HG03439 (cell line): Measurements from ENCODE around the gene PVALB.
A peak's percentile ranks its signal among the peaks of the same experiment; 100 is the strongest.

Experiments
- ATAC-seq: cut with Tn5 transposase; IDR thresholded peaks from one replicate; pipeline ENCODE4 v1.9.1; 2021; ENCODE audit warnings: mild to moderate bottlenecking, moderate library complexity; ENCODE audit not compliant: unreplicated experiment

The PVALB gene

DNA sequence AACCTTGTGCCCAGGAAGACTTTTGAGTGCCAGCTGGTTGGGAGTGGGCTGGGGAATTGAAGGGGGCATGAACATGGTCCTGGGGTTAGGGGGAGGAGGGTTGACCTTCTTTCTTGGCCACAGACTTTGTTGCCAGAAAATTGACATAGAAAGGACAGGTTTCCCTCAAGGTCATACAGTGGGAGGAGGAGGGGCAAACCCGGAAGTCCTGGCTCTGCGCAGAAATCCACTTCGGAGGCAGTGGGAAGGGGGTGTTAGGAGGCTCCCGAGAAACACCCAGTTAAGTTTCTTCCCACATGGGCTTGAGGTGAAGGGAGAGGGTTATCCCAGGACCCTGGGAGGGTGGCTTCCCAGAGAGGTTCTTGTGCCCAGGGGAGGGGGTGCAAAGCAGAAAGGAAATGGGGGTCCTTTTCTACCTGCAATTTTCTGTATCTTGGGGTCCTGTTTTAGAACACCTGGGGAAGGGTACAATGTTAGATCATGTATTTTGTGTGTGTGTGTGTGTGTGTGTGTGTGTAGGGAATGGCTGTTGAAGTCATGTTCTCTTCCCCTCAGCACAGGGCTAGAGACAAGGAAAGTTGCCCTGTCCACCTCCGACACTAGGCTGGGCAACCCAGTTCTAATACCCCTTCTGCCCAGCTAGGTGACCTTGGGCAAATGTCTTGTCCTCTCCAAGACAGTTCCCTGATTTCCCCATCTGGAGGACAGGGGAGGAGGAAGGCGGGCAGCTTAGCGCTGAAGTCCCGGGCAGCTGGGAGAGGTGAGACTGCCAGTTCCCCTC lies 1.1 kb downstream of the PVALB start:
- ATAC-seq = no peak

DNA sequence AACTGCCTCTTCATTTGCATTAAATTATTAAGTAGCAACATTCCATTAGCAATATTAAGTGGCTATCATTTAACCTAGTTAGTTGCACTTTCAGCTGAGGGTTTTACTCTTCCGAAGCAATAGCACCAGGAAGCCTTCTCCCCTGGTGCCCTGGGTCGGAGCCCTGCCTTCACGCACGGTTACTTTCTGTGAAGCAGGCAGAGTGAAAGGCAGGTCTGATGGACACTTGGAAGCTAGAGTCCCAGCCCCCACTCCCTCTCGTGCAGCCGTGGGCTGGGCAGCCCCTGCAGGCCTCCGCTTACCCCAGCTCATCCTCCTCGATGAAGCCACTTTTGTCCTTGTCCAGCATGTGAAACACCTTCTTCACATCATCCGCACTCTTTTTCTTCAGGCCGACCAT lies 2.0 kb downstream of the PVALB start:
- ATAC-seq = no peak

DNA sequence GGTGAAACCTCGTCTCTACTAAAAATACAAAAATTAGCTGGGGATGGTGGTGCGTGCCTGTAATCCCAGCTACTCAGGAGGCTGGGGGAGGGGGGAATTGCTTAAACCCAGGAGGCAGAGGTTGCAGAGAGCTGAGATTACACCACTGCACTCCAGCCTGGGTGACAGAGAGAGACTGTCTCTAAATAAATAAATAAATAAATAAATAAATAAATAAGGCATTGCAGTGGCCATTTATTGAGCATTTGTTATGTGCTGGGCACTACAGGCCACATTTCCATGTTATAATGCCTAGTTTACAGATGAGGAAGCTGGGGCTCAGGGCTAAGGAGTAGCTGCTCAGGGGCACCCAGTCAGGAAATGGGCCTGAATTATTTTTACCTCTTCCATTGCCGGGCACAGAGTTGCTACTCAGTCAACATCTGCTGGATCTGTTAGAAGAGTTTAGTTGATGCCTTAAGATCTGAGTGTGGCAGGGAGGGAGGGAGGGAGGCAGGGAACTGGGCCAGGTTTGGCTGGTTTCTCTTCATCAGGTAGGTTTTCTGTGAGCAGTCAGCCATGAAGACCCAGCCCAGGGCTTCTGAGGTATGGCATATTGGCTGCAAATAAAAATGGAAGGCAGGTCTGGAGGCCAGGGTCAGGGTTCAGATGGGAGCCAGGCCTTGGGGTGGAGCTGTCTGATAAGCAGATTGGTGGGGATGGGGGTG lies 5.6 kb downstream of the PVALB start:
- ATAC-seq = no peak

- ATAC-seq = no peak
Measured at GRCh38 chr22:36809351-36809750, 7.5 kb downstream of the PVALB start.

DNA sequence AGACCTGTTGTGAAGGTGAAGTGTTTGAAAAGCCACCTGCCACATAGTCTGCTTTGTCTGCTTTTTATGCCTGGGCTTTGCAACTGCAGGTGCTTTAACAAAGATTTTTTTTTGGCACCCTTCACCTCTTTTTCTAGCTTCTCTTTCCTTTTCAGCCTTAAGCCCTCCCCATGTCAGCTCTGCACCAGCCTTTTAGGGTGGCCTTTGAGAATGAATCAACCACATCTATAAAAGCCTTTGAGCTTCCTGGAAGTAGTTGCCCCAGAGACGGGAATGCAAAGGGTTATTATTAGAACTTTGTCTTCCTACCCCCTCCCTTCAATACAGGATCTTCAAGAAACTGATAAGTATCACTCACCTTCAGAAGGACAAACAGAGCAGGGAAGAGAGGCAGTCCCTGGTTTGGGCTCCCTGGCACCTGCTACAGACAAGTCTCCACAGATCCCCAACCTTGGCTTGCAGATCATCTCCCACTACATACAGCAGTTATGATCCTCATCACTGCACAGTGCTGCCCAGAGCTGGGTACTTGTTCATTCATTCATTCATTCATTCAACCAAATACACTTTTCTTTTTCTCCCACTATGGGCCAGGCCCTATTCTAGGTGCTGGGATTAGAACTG lies 8.0 kb downstream of the PVALB start:
- no peak for ATAC-seq

DNA sequence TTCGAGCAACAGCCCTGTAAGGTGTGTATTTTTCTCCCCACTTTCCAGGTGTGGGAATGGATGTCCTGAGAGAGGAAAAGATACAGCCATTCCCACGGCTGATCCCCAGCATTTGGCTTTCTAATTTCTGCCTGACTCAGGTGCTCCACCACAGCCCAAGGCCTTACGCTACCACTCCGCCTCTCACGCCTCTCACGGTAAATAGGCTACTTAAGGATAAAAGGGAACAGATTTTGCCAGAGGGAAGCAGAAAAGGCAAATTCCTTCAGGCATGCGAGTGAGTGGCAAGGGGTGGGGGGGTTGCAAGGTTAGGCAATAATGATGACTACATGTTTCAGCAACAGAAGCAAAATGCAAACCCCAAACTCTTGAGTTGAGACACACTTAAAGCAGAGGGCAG lies 9.2 kb downstream of the PVALB start:
- ATAC-seq = no peak

DNA sequence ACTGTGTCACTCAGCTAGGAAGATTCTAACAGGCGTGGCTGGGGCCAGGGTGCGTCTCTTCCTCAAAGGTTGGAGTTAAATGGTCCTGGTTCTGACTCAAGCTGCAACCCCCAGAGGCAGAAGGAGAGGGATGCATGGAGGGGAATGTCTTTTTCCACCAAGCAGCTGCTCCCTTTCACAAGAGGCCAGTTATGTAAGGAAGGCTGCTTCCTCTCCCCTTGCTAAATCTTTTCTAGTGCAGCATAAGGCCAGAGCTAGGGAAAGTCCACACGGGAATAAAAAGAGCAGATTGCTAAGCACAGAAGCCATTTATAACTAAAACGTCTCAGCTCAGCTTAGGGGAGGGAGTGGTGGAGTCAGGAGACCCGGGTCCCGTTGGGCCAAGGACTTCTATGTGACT lies 10.0 kb downstream of the PVALB start:
- ATAC-seq = no peak

GRCh38 chr22:36803358-36803757 lies 13.5 kb downstream of the PVALB start:
- ATAC-seq = no peak

GRCh38 chr22:36798674-36799066 lies 18.2 kb downstream of the PVALB start:
- no peak for ATAC-seq

- ATAC-seq = no peak
Measured at GRCh38 chr22:36797911-36798673, 18.7 kb downstream of the PVALB start.

GRCh38 chr22:36797374-36797773 lies 19.5 kb downstream of the PVALB start:
- no peak for ATAC-seq

- no peak for ATAC-seq
Measured at GRCh38 chr22:36796552-36797175, 20.2 kb downstream of the PVALB start.

- no peak for ATAC-seq
Measured at GRCh38 chr22:36795633-36796032, 21.2 kb downstream of the PVALB start.

DNA sequence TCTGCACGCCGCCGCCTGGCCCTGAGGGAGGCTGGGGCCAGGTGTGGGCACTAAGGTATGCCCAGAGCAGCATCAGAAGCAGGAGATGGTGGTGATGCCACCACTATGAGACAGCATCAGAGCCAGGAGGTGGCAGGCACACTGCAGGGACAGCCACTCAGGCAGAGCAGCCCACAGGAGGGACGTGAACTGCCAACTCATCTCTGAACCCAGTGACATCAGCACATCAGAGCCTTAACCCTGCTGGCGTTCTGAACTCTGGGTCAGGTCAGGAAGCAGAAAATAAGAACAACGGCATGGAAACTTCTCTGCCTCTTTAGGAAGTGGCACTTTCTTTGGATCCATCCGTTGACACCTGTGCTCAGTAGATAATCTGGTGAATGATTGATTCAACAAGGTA lies 26.2 kb downstream of the PVALB start:
- no peak for ATAC-seq

DNA sequence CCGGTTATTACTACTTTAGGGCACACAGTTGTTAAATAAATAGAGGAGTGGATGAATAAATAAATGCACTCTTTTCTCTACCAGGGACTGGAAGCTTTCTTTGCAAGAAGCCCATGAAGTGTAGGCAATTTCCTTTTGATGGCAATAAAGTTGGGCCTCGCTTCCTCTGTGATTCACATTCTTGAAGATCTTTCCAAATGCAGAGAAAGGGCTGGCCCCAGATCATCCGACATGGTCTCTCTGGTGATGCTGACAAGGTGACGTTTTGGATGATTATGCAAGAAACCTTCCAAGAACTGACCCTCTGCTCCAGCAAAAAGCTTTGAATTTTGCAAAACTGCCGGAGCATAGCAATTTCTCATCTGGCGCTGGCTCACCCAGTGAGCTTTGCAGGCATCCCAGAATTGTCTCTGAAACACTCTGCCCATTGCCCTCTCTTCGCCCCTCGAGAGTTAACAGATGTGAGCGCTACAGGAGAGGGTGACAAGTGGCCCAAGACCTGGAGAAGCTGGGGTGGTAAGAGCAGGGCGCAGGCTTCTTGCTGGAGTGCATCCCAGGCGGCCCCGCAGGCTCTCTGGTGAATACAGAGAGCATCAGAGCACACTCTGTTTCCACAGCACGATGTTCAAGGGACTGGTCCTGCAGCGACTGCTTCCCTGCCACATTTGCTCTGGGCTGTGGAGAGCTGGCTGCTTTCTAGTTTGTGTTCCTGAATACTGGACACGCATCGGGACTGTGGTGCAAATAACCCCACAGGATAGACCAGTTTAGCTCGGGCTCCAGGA lies 29.4 kb downstream of the PVALB start:
- ATAC-seq = no peak

GRCh38 chr22:36783743-36784142 lies 33.1 kb downstream of the PVALB start:
- no peak for ATAC-seq

GRCh38 chr22:36781656-36782627 lies 34.9 kb downstream of the PVALB start:
- peak; percentile 74 for ATAC-seq

DNA sequence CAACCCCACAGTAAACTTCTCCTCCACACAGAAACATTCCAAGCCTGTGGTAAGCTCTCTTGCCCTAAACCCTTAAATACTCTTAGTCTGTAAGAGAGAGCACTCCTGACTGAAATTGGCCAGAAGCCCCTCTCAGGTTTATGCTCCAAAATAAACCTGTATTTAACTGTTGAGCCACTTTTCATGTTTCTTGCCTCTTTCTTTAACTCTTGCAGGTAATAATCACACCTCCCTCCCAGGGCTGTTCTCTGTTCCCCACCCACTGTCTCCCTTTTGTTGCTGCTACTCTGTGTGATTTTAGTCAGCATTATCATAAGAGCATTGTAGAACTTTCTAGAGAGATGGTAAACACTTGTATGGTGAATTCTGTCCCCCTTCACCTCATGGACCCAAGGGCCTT lies 38.8 kb downstream of the PVALB start:
- no peak for ATAC-seq

GRCh38 chr22:36776722-36777121 lies 40.1 kb downstream of the PVALB start:
- ATAC-seq = no peak
